ENCODE data around the gene TTC24.
"Not testable (repeated sequence)": the region's sequence is repeated elsewhere in the genome, so short reads cannot be mapped to it uniquely, and the experiment has no call there.

The TTC24 gene

DNA sequence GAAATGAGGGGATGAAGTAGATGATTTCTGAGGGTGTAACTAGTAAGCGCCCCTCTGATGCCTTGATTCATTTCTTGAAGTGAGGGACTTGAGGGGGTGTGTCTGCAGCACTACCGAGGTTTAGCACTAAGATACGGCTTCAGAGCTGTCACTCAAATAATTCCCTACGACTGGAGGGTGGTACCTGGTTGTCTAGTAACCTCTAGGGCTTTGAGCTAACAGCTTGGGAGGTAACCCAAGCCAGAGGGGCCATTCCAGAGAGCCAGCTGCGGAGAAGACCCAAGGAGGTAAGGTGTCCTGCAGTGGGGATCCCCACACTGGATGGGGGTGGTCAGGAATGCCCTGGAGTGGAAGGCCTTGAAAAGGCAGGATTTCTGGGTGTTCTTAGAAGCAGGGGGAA is at the start of gene TTC24:
Gene TTC24, plus strand, starts transcription at position 252 of the 400 bp plus-strand sequence. CDS start 1,642 bp downstream, outside the sequence.
- no peak for DNase-seq

DNA sequence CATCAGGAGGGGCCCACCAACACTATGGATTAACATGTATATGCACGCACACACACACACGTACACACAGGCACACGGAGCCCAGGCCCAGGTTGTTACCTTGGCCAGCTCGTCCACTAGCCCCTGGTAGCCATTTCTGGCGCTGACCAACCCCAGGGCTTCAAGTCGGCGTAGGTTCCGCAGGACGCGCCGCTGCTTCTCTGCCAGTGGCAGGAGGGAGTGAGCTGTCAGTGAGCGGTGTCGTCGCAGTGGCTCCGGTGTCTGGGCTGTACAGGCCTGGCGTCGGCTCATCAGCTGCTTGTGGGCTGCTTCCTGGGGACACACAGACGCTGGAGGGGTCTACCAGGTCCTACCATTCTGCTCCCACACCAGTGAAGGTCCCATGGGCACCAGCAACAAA is 49.5 kb upstream of the TTC24 start:
- DNase-seq, result no peak

DNA sequence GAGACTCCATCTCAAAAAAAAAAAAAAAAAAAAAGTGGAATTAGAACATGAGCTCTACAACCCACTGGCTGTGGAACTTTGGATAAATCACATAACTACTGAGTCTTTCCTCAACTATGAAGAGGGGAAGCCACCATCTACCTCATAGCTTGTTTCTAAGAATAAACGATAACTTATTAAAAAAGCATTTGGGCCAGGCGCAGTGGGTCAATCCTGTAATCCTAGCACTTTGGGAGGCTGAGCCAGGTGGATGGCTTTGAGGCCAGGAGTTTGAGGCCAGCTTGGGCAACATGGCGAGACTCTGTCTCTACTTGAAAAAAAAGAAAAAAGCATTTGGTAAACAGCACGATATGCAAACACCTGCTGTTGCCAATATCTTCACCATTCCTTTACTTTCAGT is 47.1 kb upstream of the TTC24 start:
- no peak for DNase-seq

DNA sequence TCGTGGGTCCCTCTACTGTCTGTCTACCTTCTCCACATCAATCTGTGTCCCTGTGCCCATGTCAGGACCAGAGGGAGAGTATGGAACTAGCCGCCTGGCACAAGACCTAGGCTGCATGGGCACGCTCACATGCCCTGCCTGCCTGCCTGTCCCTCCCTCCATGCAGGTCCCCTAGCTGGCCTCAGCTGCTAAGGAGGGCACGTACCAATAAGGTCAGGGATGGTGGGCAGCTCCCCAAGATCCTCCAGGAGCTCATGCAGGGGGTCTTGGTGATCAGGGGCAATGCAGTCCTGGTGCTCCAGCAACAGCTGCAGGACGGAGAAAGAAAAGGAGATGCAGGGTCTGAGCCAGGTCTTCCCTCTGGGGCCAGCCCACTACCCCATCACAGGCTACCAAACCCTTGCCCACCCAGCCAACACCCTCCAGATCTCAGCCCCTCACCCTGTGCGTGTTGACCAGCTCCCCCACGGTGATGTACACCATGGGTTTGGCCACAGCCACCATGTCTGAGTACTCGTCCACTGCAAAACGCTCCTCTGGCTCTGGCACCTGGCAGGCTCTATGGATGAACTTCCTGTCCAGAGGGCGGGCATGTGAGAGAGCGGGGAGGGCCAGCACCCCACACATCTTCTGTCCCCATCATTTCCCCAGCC is 45.8 kb upstream of the TTC24 start:
- no peak for DNase-seq

DNA sequence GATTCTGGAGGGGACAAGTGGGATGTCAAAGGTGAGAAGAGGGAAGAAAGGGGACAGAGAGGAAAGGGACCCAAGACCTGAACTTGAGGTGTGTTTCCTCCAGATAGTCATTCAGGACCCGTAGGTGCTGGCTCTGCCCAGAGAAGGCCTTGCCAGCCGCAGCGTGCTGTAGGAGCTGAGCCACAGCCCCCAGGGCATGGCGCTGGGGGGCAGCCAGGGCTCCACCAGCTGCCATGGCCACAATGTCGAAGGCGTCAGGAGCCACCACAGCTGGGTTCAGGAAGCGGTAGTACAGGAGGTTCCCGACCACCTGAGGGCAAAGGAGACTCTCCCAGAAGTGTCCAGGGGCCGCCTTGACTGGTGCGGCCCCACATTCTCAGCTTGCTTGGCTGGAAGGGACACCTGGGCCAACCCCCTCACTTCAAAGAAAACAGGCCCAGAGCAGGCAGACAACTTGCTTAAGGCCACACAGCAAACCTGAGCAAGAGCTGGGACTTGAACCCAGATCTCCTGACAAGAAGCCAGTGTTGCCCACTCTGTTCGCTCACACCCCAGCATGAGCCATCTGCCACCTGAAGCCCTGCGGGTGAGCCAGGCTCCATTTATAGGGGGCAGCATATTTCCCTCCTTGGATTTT is 45.0 kb upstream of the TTC24 start:
- DNase-seq, result no peak

DNA sequence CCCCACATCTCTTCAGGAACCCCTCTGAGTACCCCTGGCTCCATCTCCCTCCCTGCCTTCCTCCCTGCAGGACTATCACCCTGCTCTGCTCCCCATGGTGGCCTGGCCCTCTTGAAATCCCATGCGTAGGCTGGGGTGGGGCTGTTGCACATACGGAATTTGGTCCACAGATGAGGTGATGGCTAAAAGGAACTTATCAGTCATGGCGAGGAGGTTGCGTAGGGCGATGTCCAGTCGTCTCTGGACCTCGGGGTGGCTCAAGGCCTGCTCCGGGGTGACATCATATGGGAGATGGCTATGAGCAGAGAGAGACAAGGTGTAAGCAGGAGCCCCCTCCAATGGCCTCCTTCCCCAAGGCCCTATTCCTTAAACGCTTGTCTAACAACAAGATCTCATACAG is 42.5 kb upstream of the TTC24 start:
- no peak for DNase-seq

DNA sequence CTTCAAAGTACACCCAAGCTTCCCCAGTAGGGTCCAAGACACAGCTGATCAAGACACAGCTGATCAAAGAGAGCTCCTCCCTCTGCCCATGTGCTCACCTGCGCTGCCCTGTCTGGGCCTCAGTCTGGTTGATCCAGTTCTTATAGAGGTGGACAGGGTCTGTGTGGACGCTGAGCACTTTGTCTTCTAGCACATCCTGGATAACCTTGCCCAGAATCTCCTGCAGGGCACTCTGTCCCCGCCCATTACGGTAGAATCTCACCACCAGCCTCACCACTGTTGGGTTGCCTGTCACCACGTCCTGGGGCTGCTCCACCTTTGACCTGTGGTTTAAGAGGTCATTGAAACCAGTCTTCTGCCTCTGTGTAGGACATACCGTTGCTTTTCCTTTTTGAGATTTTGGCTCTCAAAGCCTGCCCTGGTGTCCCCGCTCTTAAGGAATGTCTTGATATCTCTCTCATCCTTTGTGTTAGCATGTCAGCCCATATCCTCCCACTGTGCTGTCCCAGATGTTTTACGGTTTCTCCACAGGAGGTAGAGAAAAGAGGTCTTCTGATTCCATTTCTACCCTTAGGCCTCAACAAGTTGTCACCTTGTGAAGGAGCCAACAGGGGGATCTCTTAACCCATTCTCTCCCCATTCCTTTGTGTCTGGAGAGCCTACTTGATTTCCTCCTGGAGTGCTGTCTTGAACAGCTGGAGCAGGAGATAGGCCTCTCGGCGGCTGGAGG is 40.6 kb upstream of the TTC24 start:
- no peak for DNase-seq

DNA sequence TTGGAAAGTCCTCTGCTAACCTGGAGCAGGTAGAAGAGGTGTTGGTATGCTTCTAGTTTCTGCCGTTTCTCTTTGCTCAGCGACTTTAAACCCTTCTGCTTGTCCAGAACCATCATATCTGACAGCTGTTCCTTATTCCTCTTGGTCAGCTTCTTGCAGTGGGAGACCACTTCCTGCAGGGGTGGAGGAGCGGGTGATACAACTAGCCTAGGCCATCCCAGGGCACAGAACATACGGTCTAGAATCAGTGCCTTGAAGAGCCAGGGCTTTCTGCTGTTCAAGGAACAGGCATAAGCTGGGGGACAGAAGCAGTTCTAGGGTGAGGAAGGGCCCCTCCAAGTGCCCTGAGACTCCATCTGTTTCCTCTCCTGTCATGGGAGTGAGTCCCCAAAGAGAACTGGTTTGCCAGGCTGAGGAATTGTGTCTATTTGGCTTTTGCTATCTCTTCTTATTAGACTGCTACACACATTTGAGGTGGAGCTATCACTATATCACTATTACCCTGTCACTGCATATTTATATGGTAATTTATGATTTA is 39.6 kb upstream of the TTC24 start:
- DNase-seq, result no peak

DNA sequence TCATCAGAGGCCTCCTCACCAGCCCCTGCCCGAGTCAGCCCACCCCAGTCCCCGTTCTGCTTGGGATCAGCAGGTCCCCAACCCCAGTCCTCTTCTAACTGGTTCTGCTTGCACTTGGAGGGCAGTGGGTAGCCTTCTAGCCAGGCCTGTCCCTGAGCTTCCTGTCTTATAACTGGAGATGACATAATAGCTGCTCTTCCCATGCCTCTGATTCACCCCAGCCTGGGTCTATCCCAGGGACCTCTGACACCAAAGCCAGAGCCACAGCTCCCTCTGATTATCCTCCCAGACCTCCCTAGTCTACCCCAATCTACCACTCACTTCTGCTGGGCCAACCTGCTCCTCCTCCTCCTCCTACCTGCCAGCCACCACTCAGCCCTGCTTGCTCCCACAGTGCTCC is 38.6 kb upstream of the TTC24 start:
- DNase-seq, result no peak

DNA sequence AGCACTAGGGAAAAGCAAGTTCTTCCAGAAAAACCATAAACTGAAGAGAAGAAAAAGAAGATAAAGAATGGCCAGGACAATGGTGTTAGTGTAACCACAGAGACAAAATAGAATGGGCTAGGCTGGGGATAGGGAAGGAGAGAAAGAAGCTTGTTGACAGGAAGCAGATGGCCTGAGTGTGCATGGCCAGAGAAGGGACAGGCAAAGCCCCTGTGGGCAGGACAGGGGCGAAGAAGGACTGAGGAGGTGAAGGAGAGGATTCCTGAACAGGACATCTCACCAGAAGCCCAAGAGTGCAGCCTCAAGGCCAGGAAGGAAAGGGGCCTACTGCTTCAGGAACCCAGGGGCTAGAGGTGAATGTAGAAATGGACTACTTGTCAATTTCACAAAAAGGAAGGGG is 36.5 kb upstream of the TTC24 start:
- no peak for DNase-seq

DNA sequence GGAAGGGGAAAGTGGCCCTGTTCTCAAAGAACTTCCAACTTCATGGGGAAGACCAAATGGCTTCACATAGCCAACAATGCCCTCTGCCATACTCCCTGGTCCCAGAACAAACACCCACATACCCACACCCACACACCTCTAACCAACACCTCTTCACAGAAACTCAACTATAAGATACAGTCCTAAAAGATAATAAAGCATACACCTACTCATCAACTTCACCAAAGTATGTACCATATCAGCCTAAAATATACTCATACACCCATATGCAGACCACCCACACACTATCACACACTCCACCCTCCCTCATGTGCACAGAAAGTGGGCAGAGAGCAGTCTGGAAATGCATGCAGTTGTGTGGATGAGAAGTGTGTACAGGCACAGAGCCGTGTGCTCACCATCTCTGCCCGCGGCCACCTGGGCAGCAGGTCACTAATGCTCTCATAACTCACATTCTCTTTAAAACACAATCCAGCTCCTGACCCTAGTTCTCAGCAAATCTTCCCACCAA is 34.9 kb upstream of the TTC24 start:
- no peak for DNase-seq

DNA sequence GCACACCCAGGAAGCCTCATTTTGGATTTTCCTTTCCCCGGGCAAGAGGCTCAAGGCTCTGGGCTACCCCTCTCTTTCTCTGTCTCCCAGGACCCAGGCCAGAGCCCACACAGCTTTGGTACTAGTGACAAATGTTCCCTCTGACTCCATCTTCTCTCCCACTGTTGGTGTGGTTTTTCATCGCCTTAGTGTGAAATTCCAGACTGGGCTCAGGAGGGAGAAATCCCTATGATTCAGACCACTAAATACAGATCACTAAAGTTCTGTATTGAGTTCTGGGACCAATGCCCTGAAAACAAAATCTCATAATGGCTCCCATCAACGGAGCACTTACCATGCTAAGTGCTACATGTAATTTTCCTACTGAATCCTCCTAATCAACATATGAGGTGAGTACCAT is 33.3 kb upstream of the TTC24 start:
- DNase-seq, result no peak

DNA sequence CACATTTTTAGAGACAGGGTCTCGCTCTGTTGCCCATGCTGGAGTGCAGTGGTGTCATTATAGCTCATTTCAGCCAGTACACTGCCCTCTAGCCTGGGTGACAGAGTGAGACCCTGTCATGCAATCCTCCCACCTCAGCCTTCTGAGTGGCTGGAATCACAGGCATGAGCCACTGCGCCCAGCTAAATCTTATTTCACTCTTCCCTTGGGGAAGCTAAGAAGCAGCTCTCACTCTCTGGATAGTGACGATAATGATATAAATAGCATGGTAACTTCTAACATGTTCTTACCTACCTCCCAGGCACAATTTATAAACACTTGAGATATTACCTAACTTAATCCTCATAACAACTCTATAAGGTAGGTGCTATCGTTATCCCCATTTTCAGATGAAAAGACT is 32.1 kb upstream of the TTC24 start:
- DNase-seq, result no peak

DNA sequence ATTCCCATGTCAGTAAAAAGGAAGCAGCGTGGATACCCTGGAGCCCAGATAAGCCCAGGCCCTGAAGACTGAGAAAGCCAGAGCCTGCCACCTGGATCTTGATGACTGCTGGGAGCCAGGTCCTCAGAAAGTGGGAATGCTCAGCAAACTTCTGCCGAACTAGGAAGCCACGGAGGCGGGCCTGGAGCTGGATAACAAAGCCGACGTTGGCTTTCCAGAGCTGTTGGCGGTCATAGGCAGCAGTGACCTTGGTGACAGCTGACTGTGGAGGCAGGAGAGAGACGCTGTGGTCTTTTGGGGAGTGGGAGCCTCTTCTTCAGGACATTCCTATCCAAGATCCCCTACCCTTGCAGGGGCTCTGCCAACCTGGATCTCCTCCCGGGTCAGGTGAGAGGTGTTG is 31.5 kb upstream of the TTC24 start:
- DNase-seq, result no peak

DNA sequence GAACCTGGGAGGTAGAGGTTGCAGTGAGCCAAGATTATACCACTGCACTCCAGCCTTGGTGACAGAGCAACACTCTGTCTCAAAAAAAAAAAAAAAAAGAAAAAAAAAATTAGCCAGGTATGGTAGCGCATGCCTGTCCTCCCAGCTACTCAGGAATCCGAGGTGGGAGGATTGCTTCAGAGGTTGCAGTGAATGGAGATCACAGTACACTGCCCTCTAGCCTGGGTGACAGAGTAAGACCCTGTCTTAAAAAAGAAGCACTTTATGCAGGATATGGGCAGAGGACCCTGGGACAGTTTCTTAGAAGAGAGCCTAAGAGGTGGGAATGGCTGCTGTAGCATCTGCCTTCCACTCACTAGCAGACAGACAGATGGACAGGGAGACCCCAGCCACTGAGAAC is 30.1 kb upstream of the TTC24 start:
- DNase-seq, result no peak

DNA sequence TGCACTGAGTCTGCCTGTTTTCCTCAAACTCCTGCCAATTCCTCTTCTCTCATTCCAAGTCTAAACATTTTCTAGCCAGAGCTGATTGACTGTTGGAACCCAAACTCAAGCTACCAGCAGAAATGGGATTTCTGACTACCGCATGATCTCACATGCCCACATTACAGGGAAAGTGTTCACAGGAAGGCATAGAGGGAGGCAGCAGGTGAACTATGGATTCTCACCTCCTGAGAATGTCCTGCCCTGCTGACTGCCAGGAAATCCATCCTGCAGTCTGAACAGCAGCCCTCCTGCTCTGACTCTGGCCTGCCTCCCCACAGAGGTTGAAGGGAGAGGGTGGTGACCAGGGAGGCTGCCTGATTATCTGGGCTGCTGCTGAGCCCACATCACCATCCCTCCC is 29.7 kb upstream of the TTC24 start:
- no peak for DNase-seq

DNA sequence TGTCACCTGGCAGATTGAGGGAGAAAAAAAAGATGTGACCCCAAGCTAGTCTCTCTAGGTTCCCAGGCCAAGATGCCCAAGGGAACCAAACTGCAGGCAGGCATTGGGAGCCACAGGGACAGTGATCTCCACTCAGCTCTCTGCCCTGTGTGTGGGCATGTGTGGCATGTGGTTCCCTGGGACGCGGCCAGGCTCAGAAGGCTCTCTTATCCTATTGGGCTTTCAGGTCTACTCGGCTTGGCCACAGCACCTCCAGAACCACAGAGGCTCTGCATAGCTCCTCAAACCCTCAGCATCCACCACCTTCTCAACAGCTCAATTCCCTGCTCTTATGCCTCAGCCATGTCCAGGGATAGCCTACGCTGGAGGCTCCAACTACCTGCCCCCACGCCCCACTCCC is 29.2 kb upstream of the TTC24 start:
- no peak for DNase-seq

DNA sequence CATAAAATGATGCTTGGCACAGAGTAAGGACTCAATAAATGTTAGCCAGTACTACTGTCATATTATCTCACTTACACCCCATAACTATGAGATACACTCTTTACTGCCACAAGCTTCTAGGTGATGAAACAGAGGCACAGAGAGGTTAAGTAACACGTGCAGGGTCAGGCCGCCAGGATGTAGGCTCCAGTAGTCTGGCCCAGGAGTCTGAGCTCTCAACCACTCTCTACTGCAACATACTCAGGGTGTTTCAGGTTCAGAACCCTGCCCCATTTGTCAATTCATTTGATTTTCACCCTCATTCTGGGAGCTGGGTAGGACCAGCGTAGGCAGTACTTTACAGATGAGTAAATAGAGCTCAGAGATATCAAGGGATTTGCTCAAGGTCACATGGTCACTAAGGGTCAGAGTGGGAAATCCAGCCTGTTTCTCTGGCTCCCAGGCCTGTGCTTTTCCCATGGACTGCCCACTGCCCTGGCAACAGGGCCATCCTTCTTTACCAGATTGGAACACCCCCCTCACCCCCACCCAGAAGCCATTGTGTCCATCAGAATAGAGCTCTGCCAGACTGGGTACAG is 28.4 kb upstream of the TTC24 start:
- no peak for DNase-seq

DNA sequence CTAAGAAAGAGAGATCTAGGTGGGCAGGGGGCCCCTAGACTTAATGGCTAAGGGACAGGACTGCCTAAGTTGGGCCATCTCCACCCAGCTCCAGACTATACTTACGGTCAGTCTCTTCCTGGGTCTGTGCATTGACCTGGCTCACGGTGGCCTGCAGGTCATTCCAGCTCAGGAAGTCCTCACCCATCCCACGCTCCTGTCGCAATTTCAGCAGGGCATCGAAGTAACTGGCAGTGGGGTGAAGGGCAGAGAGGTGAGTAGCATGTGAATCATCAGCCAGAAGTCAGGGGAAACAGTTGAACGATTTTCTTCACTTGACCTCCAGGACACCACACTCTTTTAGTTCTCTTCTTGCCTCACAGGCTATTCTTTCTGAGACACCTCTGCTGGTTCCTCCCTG is 27.7 kb upstream of the TTC24 start:
- DNase-seq, result peak; percentile 42

DNA sequence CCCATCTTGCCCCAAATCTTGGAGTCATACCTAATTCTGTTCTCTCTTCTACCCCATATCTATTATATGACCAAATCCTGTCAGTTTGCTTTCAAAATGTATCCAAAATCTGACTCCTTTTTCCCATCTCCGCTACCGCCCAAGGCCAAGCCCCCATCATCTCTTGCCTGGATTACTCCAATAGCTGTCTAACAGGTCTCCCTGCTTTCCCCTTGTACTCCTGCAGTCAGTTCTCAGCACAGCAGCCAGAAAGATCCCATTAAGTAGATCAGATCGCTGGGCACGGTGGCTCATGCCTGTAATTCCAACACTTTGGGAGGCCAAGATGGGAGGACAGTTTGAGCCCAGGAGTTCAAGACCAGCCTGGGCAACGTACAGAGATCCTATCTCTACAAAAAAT is 27.0 kb upstream of the TTC24 start:
- no peak for DNase-seq

DNA sequence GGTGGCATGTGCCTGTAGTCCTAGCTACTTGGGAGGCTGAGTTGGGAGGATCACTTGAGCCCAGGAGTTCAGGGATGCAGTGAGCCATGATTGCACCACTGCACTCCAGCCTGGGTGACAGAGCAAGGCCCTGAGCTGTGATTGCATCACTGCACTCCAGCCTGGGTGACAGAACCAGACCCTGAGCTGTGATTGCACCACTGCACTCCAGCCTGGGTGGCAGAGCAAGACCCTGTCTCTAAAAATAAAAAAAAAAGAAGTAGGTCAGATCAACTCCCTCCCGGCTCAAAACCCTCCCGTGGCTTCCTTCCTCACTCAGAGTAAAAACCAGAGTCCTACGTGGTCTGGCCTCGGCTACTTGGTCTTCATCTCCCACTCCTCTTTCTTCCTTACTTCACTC is 26.6 kb upstream of the TTC24 start:
- not testable (repeated sequence) for DNase-seq

DNA sequence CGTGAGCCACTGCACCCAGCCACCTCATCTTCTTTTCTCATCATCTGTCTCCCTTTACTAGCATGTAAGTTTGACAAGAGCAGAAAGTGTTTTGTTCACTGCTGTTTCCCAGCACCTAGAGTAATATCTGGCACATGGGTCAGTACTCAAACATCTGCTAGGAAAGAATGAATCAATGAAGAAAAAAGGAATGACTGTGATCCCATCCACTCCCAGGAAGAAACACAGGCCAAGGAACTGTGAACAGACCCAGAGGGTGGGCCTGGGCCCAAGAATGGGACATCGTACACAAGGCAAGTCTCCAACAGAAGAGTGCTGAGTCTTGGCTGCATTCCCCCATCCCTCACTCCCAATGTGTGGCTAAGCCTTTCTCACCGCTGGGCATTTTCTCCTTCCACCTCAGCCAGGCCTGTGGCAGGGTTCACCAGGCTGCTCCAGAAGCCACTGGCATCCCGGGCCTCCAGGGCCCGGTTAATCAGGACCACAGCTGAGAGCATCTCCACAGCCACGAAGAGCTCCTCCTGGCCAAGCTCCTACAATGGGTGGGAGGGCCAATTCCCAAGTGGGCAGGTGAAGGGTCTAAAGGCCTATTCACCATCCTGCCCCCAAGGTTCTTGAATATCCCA is 25.6 kb upstream of the TTC24 start:
- DNase-seq, result no peak

DNA sequence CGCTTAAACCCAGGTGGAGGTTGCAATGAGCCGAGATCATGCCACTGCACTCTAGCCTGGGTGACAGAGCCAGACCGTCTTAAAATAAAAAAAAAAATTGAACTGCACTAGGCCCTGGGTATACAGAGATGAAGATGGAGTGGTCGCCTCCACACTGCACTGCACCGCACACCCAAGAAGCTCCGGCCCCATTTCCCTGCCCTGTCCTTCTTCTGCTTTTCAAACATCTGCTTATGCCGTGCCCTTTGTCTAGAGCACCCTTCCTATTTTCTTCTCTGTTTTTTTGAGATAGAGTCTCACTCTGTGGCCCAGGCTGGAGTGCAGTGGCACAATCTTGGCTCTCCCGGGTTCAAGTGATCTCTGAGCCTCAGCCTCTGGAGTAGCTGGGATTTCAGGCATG is 24.6 kb upstream of the TTC24 start:
- DNase-seq, result no peak

Measured in kidney glomerular epithelial cell (primary cell).